ENCODE measurements around the gene RPAP2.
A peak's percentile ranks its signal among the peaks of the same experiment; 100 is the strongest.
"Not testable (repeated sequence)": the region's sequence is repeated elsewhere in the genome, so short reads cannot be mapped to it uniquely, and the experiment has no call there.

The RPAP2 gene

GRCh38 chr1:92298573-92299476 is at the start of gene RPAP2, which contains the start of gene GLMN:
Gene RPAP2, plus strand, starts transcription at chr1:92299059. Its CDS starts 15 bp downstream, at chr1:92299074.
Gene GLMN, minus strand, starts transcription at chr1:92298987. Its CDS starts 988 bp downstream, at chr1:92297999.
- DNase-seq: peak; percentile 65

- not testable (repeated sequence) for DNase-seq
These were observed 44.1 kb upstream of the RPAP2 start for GRCh38 chr1:92254714-92255113.

GRCh38 chr1:92259350-92259749 is 39.5 kb upstream of the RPAP2 start:
- DNase-seq: no peak

GRCh38 chr1:92262516-92262915 is 36.3 kb upstream of the RPAP2 start:
- DNase-seq: no peak

GRCh38 chr1:92273039-92273438 is 25.8 kb upstream of the RPAP2 start:
- no peak for DNase-seq

- DNase-seq: no peak
These were observed 23.9 kb upstream of the RPAP2 start for GRCh38 chr1:92274939-92275338.

- DNase-seq: no peak
These were observed 22.8 kb upstream of the RPAP2 start for GRCh38 chr1:92276082-92276481.

- DNase-seq: no peak
These were observed 21.6 kb upstream of the RPAP2 start for GRCh38 chr1:92277105-92277723.

GRCh38 chr1:92279781-92280180 is 19.1 kb upstream of the RPAP2 start:
- not testable (repeated sequence) for DNase-seq

- not testable (repeated sequence) for DNase-seq
These were observed 17.4 kb upstream of the RPAP2 start for GRCh38 chr1:92281411-92281810.

GRCh38 chr1:92291372-92291999 is 7.4 kb upstream of the RPAP2 start:
- DNase-seq: no peak

- DNase-seq: no peak
These were observed 666 bp upstream of the RPAP2 start for GRCh38 chr1:92298213-92298572.

- DNase-seq: no peak
These were observed 755 bp downstream of the RPAP2 start for GRCh38 chr1:92299477-92300150.

- no peak for DNase-seq
These were observed 2.2 kb downstream of the RPAP2 start for GRCh38 chr1:92301021-92301420.

GRCh38 chr1:92306020-92306419 is 7.2 kb downstream of the RPAP2 start:
- DNase-seq: no peak

- no peak for DNase-seq
These were observed 9.1 kb downstream of the RPAP2 start for GRCh38 chr1:92307980-92308379.

GRCh38 chr1:92310185-92310597 is 11.3 kb downstream of the RPAP2 start:
- no peak for DNase-seq

GRCh38 chr1:92314024-92314423 is 15.2 kb downstream of the RPAP2 start:
- no peak for DNase-seq

GRCh38 chr1:92315766-92316599 is 17.1 kb downstream of the RPAP2 start:
- no peak for DNase-seq

- no peak for DNase-seq
These were observed 19.1 kb downstream of the RPAP2 start for GRCh38 chr1:92317836-92318493.
